Chondrocyte (in vitro differentiated cells): ENCODE measurements around the gene STK4. TPM values are rescaled to one million over a fixed set of nuclear protein-coding genes. Genes with fewer than 3 reads are reported as not detected.
A peak's percentile ranks its signal among the peaks of the same experiment; 100 is the strongest.

ENCODE experiments used
- DNase-seq: peaks from one replicate; pipeline ENCODE4 v3.0.0; 2021; ENCODE audit warnings: mixed read lengths, low spot score
- H3K27ac Mint-ChIP-seq: one replicate; pipeline ENCODE4 v1.8.0; 2021; ENCODE audit warnings: mild to moderate bottlenecking, moderate library complexity, mixed read lengths; ENCODE audit not compliant: unreplicated experiment
- H3K27me3 Mint-ChIP-seq: 2 replicates; pipeline ENCODE4 v1.8.0; 2021; ENCODE audit warnings: low read depth, mixed read lengths
- H3K36me3 Mint-ChIP-seq: 2 replicates; pipeline ENCODE4 v1.8.0; 2021; ENCODE audit warnings: low read depth, mixed read lengths
- H3K4me1 Mint-ChIP-seq: 2 replicates; pipeline ENCODE4 v1.8.0; 2021; ENCODE audit warnings: low read depth, mild to moderate bottlenecking, mixed read lengths
- H3K4me3 Mint-ChIP-seq: one replicate; pipeline ENCODE4 v1.8.0; 2021; ENCODE audit warnings: mild to moderate bottlenecking, moderate library complexity, mixed read lengths; ENCODE audit not compliant: unreplicated experiment
- H3K9me3 Mint-ChIP-seq: 2 replicates; pipeline ENCODE4 v1.8.0; 2021; ENCODE audit warnings: low read depth, mixed read lengths
- total RNA-seq: library from RNA; stranded (reverse); gene quantifications from 3 replicates; pipeline ENCODE4 v1.2.1, GENCODE V29; 2021
- TF ChIP-seq, protein P1 (sequence below): fragments of 200-600 bp; sonication (generic); IDR thresholded peaks from 2 replicates; pipeline ENCODE4 v1.5.0; 2021; ENCODE audit warnings: antibody characterized with exemption, mild to moderate bottlenecking, moderate library complexity

The STK4 gene
- total RNA-seq, 1 donor from 2014 or later = 23.4 TPM

DNA sequence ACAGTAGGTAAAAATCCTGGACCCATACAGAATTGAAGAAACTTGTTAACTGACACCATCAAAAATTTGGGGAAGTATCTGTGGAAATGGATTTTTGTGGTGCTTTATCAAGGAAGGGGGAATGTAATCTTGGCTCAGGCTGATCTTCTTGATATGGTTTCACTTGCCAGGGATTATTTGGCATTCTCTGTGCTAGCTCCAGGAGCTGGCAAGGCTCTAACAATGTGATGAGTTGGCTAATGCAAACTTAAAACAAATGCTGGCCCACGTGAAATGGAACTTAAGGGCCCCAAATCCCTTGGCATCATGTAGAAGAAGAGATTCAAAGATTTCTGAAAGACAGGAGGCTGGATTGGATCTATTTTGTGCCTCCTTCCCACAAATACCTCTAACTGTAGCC is 121.5 kb downstream of the STK4 start:
- peaks cover 37% of the 10 kb centered on the region for H3K4me1 Mint-ChIP-seq
- TF ChIP-seq, protein P1, sequence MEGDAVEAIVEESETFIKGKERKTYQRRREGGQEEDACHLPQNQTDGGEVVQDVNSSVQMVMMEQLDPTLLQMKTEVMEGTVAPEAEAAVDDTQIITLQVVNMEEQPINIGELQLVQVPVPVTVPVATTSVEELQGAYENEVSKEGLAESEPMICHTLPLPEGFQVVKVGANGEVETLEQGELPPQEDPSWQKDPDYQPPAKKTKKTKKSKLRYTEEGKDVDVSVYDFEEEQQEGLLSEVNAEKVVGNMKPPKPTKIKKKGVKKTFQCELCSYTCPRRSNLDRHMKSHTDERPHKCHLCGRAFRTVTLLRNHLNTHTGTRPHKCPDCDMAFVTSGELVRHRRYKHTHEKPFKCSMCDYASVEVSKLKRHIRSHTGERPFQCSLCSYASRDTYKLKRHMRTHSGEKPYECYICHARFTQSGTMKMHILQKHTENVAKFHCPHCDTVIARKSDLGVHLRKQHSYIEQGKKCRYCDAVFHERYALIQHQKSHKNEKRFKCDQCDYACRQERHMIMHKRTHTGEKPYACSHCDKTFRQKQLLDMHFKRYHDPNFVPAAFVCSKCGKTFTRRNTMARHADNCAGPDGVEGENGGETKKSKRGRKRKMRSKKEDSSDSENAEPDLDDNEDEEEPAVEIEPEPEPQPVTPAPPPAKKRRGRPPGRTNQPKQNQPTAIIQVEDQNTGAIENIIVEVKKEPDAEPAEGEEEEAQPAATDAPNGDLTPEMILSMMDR = no peak
- no peaks in the 10 kb centered on the region for H3K27me3 Mint-ChIP-seq
- H3K27ac Mint-ChIP-seq = peak overlapping the region; percentile 90
- DNase-seq = no peak
- peaks cover 6% of the 10 kb centered on the region for H3K36me3 Mint-ChIP-seq
- H3K9me3 Mint-ChIP-seq = peaks cover under 1% of the 10 kb centered on the region
- H3K4me3 Mint-ChIP-seq = no peak overlapping the region

DNA sequence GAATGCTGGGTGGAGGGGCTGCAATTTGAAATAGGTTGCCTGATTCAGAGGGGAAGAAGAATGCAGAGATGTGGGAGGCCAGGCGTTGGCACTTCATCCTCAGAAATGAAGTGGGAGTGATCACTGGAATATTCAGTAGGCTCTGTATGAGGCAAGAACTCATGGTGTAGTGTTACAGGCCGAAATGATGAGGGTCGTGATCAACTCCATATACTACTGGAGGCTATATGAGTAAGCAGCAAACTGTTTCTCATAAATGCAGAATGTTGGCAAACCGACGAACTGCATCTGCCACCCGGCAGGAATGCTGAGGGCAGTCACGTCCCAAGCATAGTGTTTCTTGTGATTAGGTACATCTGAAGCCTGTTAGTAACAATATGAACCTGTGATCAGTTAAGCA is 121.9 kb downstream of the STK4 start:
- H3K27me3 Mint-ChIP-seq = no peaks in the 10 kb centered on the region
- H3K4me1 Mint-ChIP-seq = peaks cover 40% of the 10 kb centered on the region
- H3K36me3 Mint-ChIP-seq = peaks cover 4% of the 10 kb centered on the region
- peak overlapping the region; percentile 90 for H3K27ac Mint-ChIP-seq
- no peaks in the 10 kb centered on the region for H3K9me3 Mint-ChIP-seq
- TF ChIP-seq, protein P1 = no peak
- DNase-seq = no peak
- no peak overlapping the region for H3K4me3 Mint-ChIP-seq

DNA sequence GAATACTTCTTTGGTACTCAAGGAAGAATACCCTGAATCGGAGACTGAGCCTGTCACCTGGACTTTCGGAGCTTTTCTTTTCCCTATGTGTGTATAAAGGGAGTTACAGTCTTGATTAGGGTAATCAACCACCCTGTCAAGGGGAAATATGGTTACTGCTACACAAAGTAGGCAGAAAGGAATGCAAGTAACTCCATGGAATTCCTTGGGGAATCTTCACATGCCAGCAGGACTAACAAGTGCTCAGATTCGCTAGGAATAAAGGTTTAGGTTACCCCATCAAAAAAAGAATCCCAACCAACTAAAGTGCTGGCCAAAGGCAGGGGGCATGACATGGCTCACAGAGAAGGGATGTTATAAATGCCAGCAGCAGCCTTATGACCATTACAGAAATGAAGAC is 124.2 kb downstream of the STK4 start:
- Mint-ChIP-seq H3K27ac (peak overlapping the region; percentile 42), H3K9me3 (no peaks in the 10 kb centered on the region), H3K36me3 (no peaks in the 10 kb centered on the region), H3K4me3 (no peak overlapping the region), H3K27me3 (no peaks in the 10 kb centered on the region), H3K4me1 (peaks cover 42% of the 10 kb centered on the region)
- TF ChIP-seq, protein P1 = no peak
- no peak for DNase-seq

DNA sequence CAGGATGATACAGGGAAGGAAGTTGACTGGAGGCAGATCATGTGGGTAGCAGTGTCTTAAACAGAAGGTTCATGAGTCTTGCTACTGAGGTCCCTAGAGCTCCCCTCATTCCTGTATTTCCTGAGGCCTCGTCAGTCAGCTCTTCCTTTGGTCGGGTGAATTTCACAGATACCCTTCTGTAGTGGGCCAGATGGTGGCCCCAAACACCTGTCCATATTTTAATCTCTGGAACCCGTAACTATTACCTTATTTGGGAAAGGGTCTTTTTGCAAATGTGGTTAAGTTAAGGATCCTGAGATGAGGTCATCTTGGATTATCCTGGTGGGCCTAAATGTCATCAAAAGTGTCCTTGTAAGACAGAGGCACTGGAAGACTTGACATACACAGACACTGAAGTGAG is 125.1 kb downstream of the STK4 start:
- Mint-ChIP-seq H3K27ac (no peak overlapping the region), H3K27me3 (no peaks in the 10 kb centered on the region), H3K9me3 (no peaks in the 10 kb centered on the region), H3K36me3 (no peaks in the 10 kb centered on the region), H3K4me1 (peaks cover 47% of the 10 kb centered on the region), H3K4me3 (no peak overlapping the region)
- TF ChIP-seq, protein P1 = no peak
- DNase-seq = no peak

DNA sequence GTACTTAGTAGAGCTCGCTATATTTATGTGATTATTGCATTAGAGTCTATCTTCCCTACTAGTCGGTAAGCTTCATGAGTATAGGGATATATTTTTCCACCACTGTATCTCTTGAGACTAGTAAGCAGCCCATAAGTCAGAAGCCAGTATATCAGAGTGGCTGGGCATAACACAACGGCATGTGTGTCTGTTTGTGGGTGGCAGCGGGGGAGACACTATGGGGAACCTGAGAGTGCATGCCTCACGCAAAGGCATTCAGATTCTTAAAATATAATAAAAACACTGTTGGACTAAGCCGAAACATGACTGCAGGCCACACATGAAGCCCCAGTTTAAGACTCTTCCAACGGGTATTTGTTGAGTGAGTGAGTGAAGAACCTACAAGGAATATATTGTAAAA is 126.6 kb downstream of the STK4 start:
- Mint-ChIP-seq H3K27me3 (peaks cover 4% of the 10 kb centered on the region), H3K36me3 (peaks cover 1% of the 10 kb centered on the region), H3K27ac (no peak overlapping the region), H3K9me3 (no peaks in the 10 kb centered on the region), H3K4me3 (no peak overlapping the region), H3K4me1 (peaks cover 38% of the 10 kb centered on the region)
- no peak for DNase-seq
- TF ChIP-seq, protein P1 = no peak
